Mesothelial cell of epicardium (in vitro differentiated cells): ENCODE measurements around the gene PGA4. TPM values are rescaled to one million over a fixed set of nuclear protein-coding genes. Genes with fewer than 3 reads are reported as not detected.

Experiments
- DNase-seq, 2 experiments: peaks; one replicate each; pipeline ENCODE4 v3.0.0; 2021; ENCODE audit warnings: low spot score in 2 of 2; ENCODE audit not compliant: unreplicated experiment in 2 of 2
- H3K27ac Mint-ChIP-seq: 2 replicates; pipeline ENCODE4 v1.8.0; 2021; ENCODE audit warnings: mixed read lengths
- H3K27me3 Mint-ChIP-seq: 2 replicates; pipeline ENCODE4 v1.8.0; 2021; ENCODE audit warnings: low read depth, mixed read lengths
- H3K36me3 Mint-ChIP-seq: 2 replicates; pipeline ENCODE4 v1.8.0; 2021; ENCODE audit warnings: mixed read lengths
- H3K4me1 Mint-ChIP-seq: 2 replicates; pipeline ENCODE4 v1.8.0; 2021; ENCODE audit warnings: mixed read lengths
- H3K4me3 Mint-ChIP-seq: 2 replicates; pipeline ENCODE4 v1.8.0; 2021; ENCODE audit warnings: mild to moderate bottlenecking, moderate library complexity, mixed read lengths
- H3K9me3 Mint-ChIP-seq: 2 replicates; pipeline ENCODE4 v1.8.0; 2021; ENCODE audit warnings: mixed read lengths
- CTCF ChIP-seq: fragments of 200-600 bp; sonication (generic); IDR thresholded peaks from one replicate; pipeline ENCODE4 v1.5.0; 2021; ENCODE audit warnings: antibody characterized with exemption; ENCODE audit not compliant: unreplicated experiment
- total RNA-seq: library from RNA; stranded (reverse); gene quantifications from 3 replicates; pipeline ENCODE4 v1.2.1, GENCODE V29; 2021

Gene PGA4
- total RNA-seq, 1 donor from 2014 or later: not detected

- Mint-ChIP-seq H3K4me3 (no peak overlapping the region), H3K36me3 (no peaks in the 10 kb centered on the region), H3K27ac (no peak overlapping the region), H3K9me3 (no peaks in the 10 kb centered on the region), H3K4me1 (peaks cover 8% of the 10 kb centered on the region), H3K27me3 (no peaks in the 10 kb centered on the region)
- DNase-seq: no peak
- TF ChIP-seq CTCF: no peak
These were observed 53.0 kb downstream of the PGA4 start for GRCh38 chr11:61275191-61275590.

- DNase-seq: no peak
- no peaks in the 10 kb centered on the region for H3K9me3 Mint-ChIP-seq
- H3K4me3 Mint-ChIP-seq: no peak overlapping the region
- peaks cover 10% of the 10 kb centered on the region for H3K4me1 Mint-ChIP-seq
- no peak for TF ChIP-seq CTCF
- peaks cover 6% of the 10 kb centered on the region for H3K27me3 Mint-ChIP-seq
- no peak overlapping the region for H3K27ac Mint-ChIP-seq
- H3K36me3 Mint-ChIP-seq: no peaks in the 10 kb centered on the region
These were observed 55.2 kb downstream of the PGA4 start for GRCh38 chr11:61277186-61278000.

- Mint-ChIP-seq H3K36me3 (no peaks in the 10 kb centered on the region), H3K4me1 (peaks cover 10% of the 10 kb centered on the region), H3K9me3 (no peaks in the 10 kb centered on the region), H3K27me3 (peaks cover 9% of the 10 kb centered on the region), H3K4me3 (no peak overlapping the region), H3K27ac (peak overlapping the region; percentile 15)
- no peak for DNase-seq
- TF ChIP-seq CTCF: no peak
These were observed 55.9 kb downstream of the PGA4 start for GRCh38 chr11:61278001-61278470.

GRCh38 chr11:61279934-61280659 lies 58.0 kb downstream of the PGA4 start:
- DNase-seq: no peak
- H3K27ac Mint-ChIP-seq: no peak overlapping the region
- no peaks in the 10 kb centered on the region for H3K9me3 Mint-ChIP-seq
- peaks cover 10% of the 10 kb centered on the region for H3K4me1 Mint-ChIP-seq
- no peak overlapping the region for H3K4me3 Mint-ChIP-seq
- peaks cover 7% of the 10 kb centered on the region for H3K36me3 Mint-ChIP-seq
- H3K27me3 Mint-ChIP-seq: peaks cover 12% of the 10 kb centered on the region
- TF ChIP-seq CTCF: no peak

GRCh38 chr11:61280883-61281580 lies 58.9 kb downstream of the PGA4 start:
- Mint-ChIP-seq H3K27me3 (peaks cover 12% of the 10 kb centered on the region), H3K27ac (no peak overlapping the region), H3K9me3 (no peaks in the 10 kb centered on the region), H3K36me3 (peaks cover 10% of the 10 kb centered on the region), H3K4me3 (peak overlapping the region; percentile 41), H3K4me1 (peaks cover 10% of the 10 kb centered on the region)
- DNase-seq: no peak
- no peak for TF ChIP-seq CTCF

Other genes starting within 250 kb of the PGA4 start
- not detected in 3 replicates for gene CD5, start 119.9 kb upstream of the PGA4 start, total RNA-seq
- 24.8 to 29.1 TPM (median 26.5 TPM) in 3 replicates for gene VPS37C, start 60.9 kb upstream of the PGA4 start, total RNA-seq
- gene PGA3, start 18.8 kb upstream of the PGA4 start, total RNA-seq: not detected in 3 replicates
- gene PGA5, start 18.8 kb downstream of the PGA4 start, total RNA-seq: not detected in 3 replicates
- gene VWCE, start 73.0 kb downstream of the PGA4 start, total RNA-seq: 6.2 to 8.7 TPM (median 8.2 TPM) in 3 replicates
- 253 to 266 TPM (median 263 TPM) in 3 replicates for gene DDB1, start 110.8 kb downstream of the PGA4 start, total RNA-seq
- gene TKFC, start 110.9 kb downstream of the PGA4 start, total RNA-seq: 74.0 to 83.6 TPM (median 75.8 TPM) in 3 replicates
- 26.3 to 31.8 TPM (median 28.0 TPM) in 3 replicates for gene CYB561A3, start 139.5 kb downstream of the PGA4 start, total RNA-seq
- 48.4 to 51.5 TPM (median 49.2 TPM) in 3 replicates for gene TMEM138, start 140.0 kb downstream of the PGA4 start, total RNA-seq
- 22.2 to 26.1 TPM (median 22.5 TPM) in 3 replicates for gene TMEM216, start 170.2 kb downstream of the PGA4 start, total RNA-seq
- gene CPSF7, start 207.6 kb downstream of the PGA4 start, total RNA-seq: 107 to 116 TPM (median 112 TPM) in 3 replicates
- 36.1 to 38.9 TPM (median 38.0 TPM) in 3 replicates for gene SDHAF2, start 207.8 kb downstream of the PGA4 start, total RNA-seq